DOHH2 (cell line): ENCODE measurements around the gene CDT1.

ENCODE experiments used
- H3F3A ChIP-seq: fragments of 200-600 bp; sonication (generic), shearing (Covaris generic); 2 replicates; pipeline ENCODE4 v1.6.0; 2016; ENCODE audit warnings: antibody characterized with exemption, mild to moderate bottlenecking; ENCODE audit not compliant: control insufficient read depth, insufficient read depth
- H3K27ac ChIP-seq: fragments of 200-600 bp; sonication (generic); 2 replicates; pipeline ENCODE4 v1.5.1; 2014; ENCODE audit warnings: low read depth, mild to moderate bottlenecking, low read length, moderate library complexity
- H3K27me3 ChIP-seq: fragments of 200-600 bp; sonication (generic); 2 replicates; pipeline ENCODE4 v1.6.1; 2014; ENCODE audit warnings: mild to moderate bottlenecking, low read length, mixed read lengths; ENCODE audit not compliant: control insufficient read depth
- H3K36me3 ChIP-seq: fragments of 200-600 bp; sonication (generic); 2 replicates; pipeline ENCODE4 v1.6.1; 2014; ENCODE audit warnings: mild to moderate bottlenecking, low read length, moderate library complexity, mixed read lengths; ENCODE audit not compliant: control insufficient read depth
- H3K4me1 ChIP-seq: fragments of 200-600 bp; sonication (generic); 2 replicates; pipeline ENCODE4 v1.6.1; 2014; ENCODE audit warnings: mild to moderate bottlenecking, low read length, mixed read lengths; ENCODE audit not compliant: control insufficient read depth
- H3K4me2 ChIP-seq: fragments of 200-600 bp; sonication (generic); 2 replicates; pipeline ENCODE4 v1.6.0; 2014; ENCODE audit warnings: mild to moderate bottlenecking, low read length, moderate library complexity
- H3K4me3 ChIP-seq: fragments of 200-600 bp; sonication (generic); 2 replicates; pipeline ENCODE4 v1.5.1; 2014; ENCODE audit warnings: mild to moderate bottlenecking, low read length, mixed read lengths
- H3K79me2 ChIP-seq: fragments of 200-600 bp; sonication (generic); 2 replicates; pipeline ENCODE4 v1.6.1; 2014; ENCODE audit warnings: mild to moderate bottlenecking, low read length, mixed read lengths; ENCODE audit not compliant: control insufficient read depth
- H3K9me2 ChIP-seq: fragments of 200-600 bp; sonication (generic); replicated peaks from 2 replicates; pipeline ENCODE4 v1.6.1; 2014; ENCODE audit warnings: mild to moderate bottlenecking, low read length, mixed read lengths; ENCODE audit not compliant: control insufficient read depth
- H3K9me3 ChIP-seq: fragments of 200-600 bp; sonication (generic); 2 replicates; pipeline ENCODE4 v1.6.1; 2014; ENCODE audit warnings: antibody characterized with exemption, low read length, mixed read lengths; ENCODE audit not compliant: control insufficient read depth, insufficient read depth
- H4K20me1 ChIP-seq: fragments of 200-600 bp; sonication (generic); 2 replicates; pipeline ENCODE4 v1.6.0; 2014; ENCODE audit warnings: low read depth, mild to moderate bottlenecking, antibody characterized with exemption, low read length, moderate library complexity; ENCODE audit not compliant: control insufficient read depth, insufficient read depth
- EZH2phosphoT487 ChIP-seq: fragments of 200-600 bp; sonication (generic); IDR thresholded peaks from 2 replicates; pipeline ENCODE4 v1.6.1; 2017; ENCODE audit warnings: borderline replicate concordance, mild to moderate bottlenecking, antibody characterized with exemption, low read length, moderate library complexity, mixed read lengths
- TF ChIP-seq, protein P1 (sequence below): fragments of 200-600 bp; sonication (generic); IDR thresholded peaks from one replicate; pipeline ENCODE4 v1.5.1; 2014; ENCODE audit warnings: antibody characterized with exemption, mild to moderate bottlenecking, low read depth, low read length; ENCODE audit not compliant: poor library complexity, severe bottlenecking

Gene CDT1

GRCh38 chr16:88759245-88759975 is 44.2 kb upstream of the CDT1 start:
- no peaks in the 10 kb centered on the region for H3K9me2 ChIP-seq
- peaks cover 23% of the 10 kb centered on the region; the same call in 1 of the 2 replicates for H4K20me1 ChIP-seq
- TF ChIP-seq EZH2phosphoT487 = no peak
- TF ChIP-seq, protein P1, sequence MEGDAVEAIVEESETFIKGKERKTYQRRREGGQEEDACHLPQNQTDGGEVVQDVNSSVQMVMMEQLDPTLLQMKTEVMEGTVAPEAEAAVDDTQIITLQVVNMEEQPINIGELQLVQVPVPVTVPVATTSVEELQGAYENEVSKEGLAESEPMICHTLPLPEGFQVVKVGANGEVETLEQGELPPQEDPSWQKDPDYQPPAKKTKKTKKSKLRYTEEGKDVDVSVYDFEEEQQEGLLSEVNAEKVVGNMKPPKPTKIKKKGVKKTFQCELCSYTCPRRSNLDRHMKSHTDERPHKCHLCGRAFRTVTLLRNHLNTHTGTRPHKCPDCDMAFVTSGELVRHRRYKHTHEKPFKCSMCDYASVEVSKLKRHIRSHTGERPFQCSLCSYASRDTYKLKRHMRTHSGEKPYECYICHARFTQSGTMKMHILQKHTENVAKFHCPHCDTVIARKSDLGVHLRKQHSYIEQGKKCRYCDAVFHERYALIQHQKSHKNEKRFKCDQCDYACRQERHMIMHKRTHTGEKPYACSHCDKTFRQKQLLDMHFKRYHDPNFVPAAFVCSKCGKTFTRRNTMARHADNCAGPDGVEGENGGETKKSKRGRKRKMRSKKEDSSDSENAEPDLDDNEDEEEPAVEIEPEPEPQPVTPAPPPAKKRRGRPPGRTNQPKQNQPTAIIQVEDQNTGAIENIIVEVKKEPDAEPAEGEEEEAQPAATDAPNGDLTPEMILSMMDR = no peak
- H3F3A ChIP-seq = no peaks in the 10 kb centered on the region
- no peaks in the 10 kb centered on the region for H3K9me3 ChIP-seq
- no peak overlapping the region for H3K4me3 ChIP-seq
- peaks cover 99% of the 10 kb centered on the region for H3K79me2 ChIP-seq
- H3K36me3 ChIP-seq = peaks cover 15% of the 10 kb centered on the region
- no peak overlapping the region for H3K4me2 ChIP-seq
- H3K4me1 ChIP-seq = no peaks in the 10 kb centered on the region
- no peak overlapping the region for H3K27ac ChIP-seq
- no peaks in the 10 kb centered on the region for H3K27me3 ChIP-seq

DNA sequence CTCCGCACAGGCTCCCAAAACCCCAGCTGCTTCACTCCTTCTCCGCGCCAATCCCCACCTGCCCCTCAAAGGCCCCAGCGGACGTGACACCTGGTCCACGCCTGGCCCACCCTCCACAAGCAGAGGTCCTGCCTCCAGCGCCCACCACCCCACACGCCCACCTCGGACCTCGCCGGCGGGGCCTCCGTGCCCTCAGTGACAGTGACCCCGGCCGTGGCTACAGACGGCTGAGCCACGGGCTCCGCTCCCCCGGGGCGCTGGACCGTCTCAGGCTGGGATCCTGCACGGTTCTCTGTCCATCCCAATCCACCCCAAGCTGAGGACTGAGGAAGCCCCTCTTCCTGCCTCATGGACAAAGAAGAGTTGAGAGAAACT is 43.6 kb upstream of the CDT1 start:
- no peak overlapping the region for H3K27ac ChIP-seq
- H3F3A ChIP-seq = no peaks in the 10 kb centered on the region
- no peaks in the 10 kb centered on the region for H3K9me3 ChIP-seq
- peaks cover 99% of the 10 kb centered on the region for H3K79me2 ChIP-seq
- no peak overlapping the region for H3K4me3 ChIP-seq
- no peaks in the 10 kb centered on the region for H3K4me1 ChIP-seq
- no peaks in the 10 kb centered on the region for H3K9me2 ChIP-seq
- TF ChIP-seq, protein P1 = no peak
- no peak for TF ChIP-seq EZH2phosphoT487
- no peaks in the 10 kb centered on the region for H3K27me3 ChIP-seq
- peaks cover 15% of the 10 kb centered on the region for H3K36me3 ChIP-seq
- H4K20me1 ChIP-seq = peaks cover 23% of the 10 kb centered on the region; the same call in 1 of the 2 replicates
- no peak overlapping the region for H3K4me2 ChIP-seq

- Histone ChIP-seq H3K79me2 (peaks cover 99% of the 10 kb centered on the region), H3K36me3 (peaks cover 15% of the 10 kb centered on the region)
These were observed 43.0 kb upstream of the CDT1 start for GRCh38 chr16:88760424-88761142.

More at GRCh38 chr16:88760424-88761142, 43.0 kb upstream of the CDT1 start:
- H3K4me2 ChIP-seq = no peak overlapping the region
- H3K27me3 ChIP-seq = no peaks in the 10 kb centered on the region
- H3K27ac ChIP-seq = no peak overlapping the region
- no peaks in the 10 kb centered on the region for H3F3A ChIP-seq
- no peak overlapping the region for H3K4me3 ChIP-seq
- H3K9me2 ChIP-seq = no peaks in the 10 kb centered on the region
- H3K9me3 ChIP-seq = no peaks in the 10 kb centered on the region
- H4K20me1 ChIP-seq = peaks cover 23% of the 10 kb centered on the region; the same call in 1 of the 2 replicates
- TF ChIP-seq, protein P1 = no peak
- no peak for TF ChIP-seq EZH2phosphoT487
- H3K4me1 ChIP-seq = no peaks in the 10 kb centered on the region
